CD14-positive monocyte (primary cell): ENCODE results near the gene SMIM35. TPM values are rescaled to one million over a fixed set of nuclear protein-coding genes. Genes with fewer than 3 reads are reported as not detected.

ENCODE experiments used
- DNase-seq, 3 donors: peaks; one replicate each; pipeline ENCODE4 v3.0.0-alpha.2; 2011 to 2022
- H2AFZ ChIP-seq: 2 replicates; pipeline ENCODE4 v1.6.0; 2012; ENCODE audit warnings: mild to moderate bottlenecking, low read depth, low read length, inconsistent platforms; ENCODE audit not compliant: insufficient read depth, poor library complexity, severe bottlenecking
- H3K27ac ChIP-seq, 2 donors: 1 replicate in 1 of 2; 2 replicates in 1 of 2; pipeline ENCODE4 v1.5.1; 2012 to 2013; ENCODE audit warnings: low read length in 2 of 2, control low read depth in 1 of 2, inconsistent platforms in 1 of 2, low read depth in 1 of 2, mild to moderate bottlenecking in 1 of 2
- H3K27me3 ChIP-seq, 2 donors: one replicate each; pipeline versions ENCODE4 v1.6.0 to v1.6.1; 2011 to 2013; ENCODE audit warnings: low read length in 2 of 2; ENCODE audit not compliant: control insufficient read depth in 2 of 2, insufficient read depth in 2 of 2
- H3K36me3 ChIP-seq, 2 donors: replicated peaks in 1 of 2; 1 replicate in 1 of 2; 2 replicates in 1 of 2; pipeline versions ENCODE4 v1.5.1 to v1.6.1; 2012 to 2013; ENCODE audit warnings: low read length in 2 of 2, control low read depth in 1 of 2, inconsistent platforms in 1 of 2, mild to moderate bottlenecking in 1 of 2; ENCODE audit not compliant: insufficient read depth in 2 of 2, control insufficient read depth in 1 of 2
- H3K4me1 ChIP-seq, 2 donors: 1 replicate in 1 of 2; 2 replicates in 1 of 2; pipeline versions ENCODE4 v1.5.1 to v1.6.1; 2012 to 2013; ENCODE audit warnings: low read length in 2 of 2, control low read depth in 1 of 2, inconsistent platforms in 1 of 2, mild to moderate bottlenecking in 1 of 2, moderate library complexity in 1 of 2; ENCODE audit not compliant: insufficient read depth in 2 of 2, control insufficient read depth in 1 of 2
- H3K4me2 ChIP-seq: replicated peaks from 2 replicates; pipeline ENCODE3; 2012; ENCODE audit warnings: low read length, moderate library complexity, mild to moderate bottlenecking; ENCODE audit not compliant: poor library complexity, severe bottlenecking; ENCODE audit errors: extremely low read depth
- H3K4me3 ChIP-seq, 3 experiments: fragments of 200-600 bp in 1 of 3; sonication (generic) in 1 of 3; replicated peaks in 1 of 3; 1 replicate in 2 of 3; 2 replicates in 1 of 3; pipeline ENCODE4 v1.5.1; 2011 to 2013; ENCODE audit warnings: low read length in 3 of 3, mild to moderate bottlenecking in 3 of 3, control low read depth in 2 of 3, low read depth in 2 of 3, inconsistent platforms in 1 of 3, moderate library complexity in 1 of 3
- H3K79me2 ChIP-seq: 2 replicates; pipeline ENCODE4 v1.6.0; 2012; ENCODE audit warnings: mild to moderate bottlenecking, control low read depth, inconsistent platforms, low read length, moderate library complexity; ENCODE audit not compliant: insufficient read depth
- H3K9ac ChIP-seq: 2 replicates; pipeline ENCODE4 v1.6.0; 2017; ENCODE audit warnings: low read length, mild to moderate bottlenecking; ENCODE audit not compliant: insufficient read depth, poor library complexity, severe bottlenecking
- H3K9me3 ChIP-seq, 2 donors: replicated peaks in 1 of 2; 1 replicate in 1 of 2; 2 replicates in 1 of 2; pipeline versions ENCODE4 v1.5.1 to v1.6.1; 2012 to 2013; ENCODE audit warnings: low read length in 2 of 2, control low read depth in 1 of 2; ENCODE audit not compliant: control insufficient read depth in 1 of 2, insufficient read depth in 1 of 2
- H4K20me1 ChIP-seq: 2 replicates; pipeline ENCODE4 v1.6.0; 2012; ENCODE audit warnings: mild to moderate bottlenecking, low read length, control low read depth, moderate library complexity; ENCODE audit not compliant: insufficient read depth
- H3K27ac Mint-ChIP-seq, 7 donors: one replicate each; pipeline ENCODE4 v1.8.0; 2020; ENCODE audit warnings: mild to moderate bottlenecking in 7 of 7, mixed read lengths in 7 of 7, moderate library complexity in 6 of 7, inconsistent platforms in 2 of 7
- H3K27me3 Mint-ChIP-seq, 3 donors: one replicate each; pipeline ENCODE4 v1.8.0; 2021 to 2022; ENCODE audit warnings: low read depth in 3 of 3, mild to moderate bottlenecking in 3 of 3, mixed read lengths in 3 of 3, moderate library complexity in 3 of 3, inconsistent platforms in 1 of 3
- H3K36me3 Mint-ChIP-seq, 2 donors: one replicate each; pipeline ENCODE4 v1.8.0; 2020; ENCODE audit warnings: mixed read lengths in 2 of 2, inconsistent platforms in 1 of 2, mild to moderate bottlenecking in 1 of 2
- H3K4me1 Mint-ChIP-seq: one replicate; pipeline ENCODE4 v1.8.0; 2020; ENCODE audit warnings: mild to moderate bottlenecking, mixed read lengths
- H3K4me3 Mint-ChIP-seq, 2 donors: one replicate each; pipeline ENCODE4 v1.8.0; 2020; ENCODE audit warnings: mild to moderate bottlenecking in 2 of 2, mixed read lengths in 2 of 2, moderate library complexity in 1 of 2
- H3K9me3 Mint-ChIP-seq, 7 donors: one replicate each; pipeline ENCODE4 v1.8.0; 2020 to 2022; ENCODE audit warnings: mixed read lengths in 7 of 7, mild to moderate bottlenecking in 6 of 7, moderate library complexity in 6 of 7, inconsistent platforms in 2 of 7
- CTCF ChIP-seq: fragments of 200-600 bp; IDR thresholded peaks from one replicate; pipeline ENCODE4 v1.8.0; 2022; ENCODE audit warnings: antibody characterized with exemption, mild to moderate bottlenecking
- WGBS: methylation state at CpG from one replicate; pipeline ENCODE4 v1.1.5; 2013; ENCODE audit warnings: missing lambda C conversion rate; ENCODE audit not compliant: insufficient coverage; 5-methylcytosine and 5-hydroxymethylcytosine counted together
- intact Hi-C, 2 donors: fragments of 100-400 bp; cut with micrococcal nuclease; formaldehyde crosslinking; loops; one replicate each; pipeline versions ENCODE4 v1.15.0 to v1.15.1; 2023
- polyA plus RNA-seq, 3 donors: library from polyadenylated mRNA; depleted of rRNA in 1 of 3; unstranded in 2 of 3; stranded (reverse) in 1 of 3; fragments of 300-500 nt in 2 of 3; fragments of >200 nt in 1 of 3; fragmentation: Illumina TruSeq in 2 of 3; gene quantifications; 1 replicate in 2 of 3; 2 replicates in 1 of 3; pipeline ENCODE4 v1.2.3, GENCODE V29; 2012 to 2021

The SMIM35 gene
- polyA plus RNA-seq, 3 donors, result 0.05 to 0.29 (median 0.11) TPM

GRCh38 chr11:118117790-118118601 lies 31.2 kb upstream of the SMIM35 start:
- intact Hi-C loops, result no loop called here
- Mint-ChIP-seq H3K27me3 (peaks cover 0 to 4% (median 3%) of the 10 kb centered on the region in 3 donors), H3K9me3 (no peaks in the 10 kb centered on the region), H3K4me1 (peaks cover 11% of the 10 kb centered on the region), H3K27ac (peak overlapping the region in 1 of 7 donors; percentile 64), H3K4me3 (no peak overlapping the region), H3K36me3 (no peaks in the 10 kb centered on the region)
- H2AFZ ChIP-seq, result no peak overlapping the region
- H3K79me2 ChIP-seq, result no peaks in the 10 kb centered on the region
- 55% methylated on average over 6 of the region's 9 CpGs for WGBS
- no peak overlapping the region for H3K9ac ChIP-seq
- H3K4me3 ChIP-seq, result no peak overlapping the region
- no peaks in the 10 kb centered on the region for H4K20me1 ChIP-seq
- no peak for TF ChIP-seq CTCF
- H3K36me3 ChIP-seq, result no peaks in the 10 kb centered on the region
- H3K27ac ChIP-seq, result no peak overlapping the region
- no peaks in the 10 kb centered on the region for H3K4me1 ChIP-seq
- no peaks in the 10 kb centered on the region for H3K9me3 ChIP-seq
- H3K27me3 ChIP-seq, result no peaks in the 10 kb centered on the region
- DNase-seq, result no peak
- no peak overlapping the region for H3K4me2 ChIP-seq

GRCh38 chr11:118115048-118115447 lies 28.3 kb upstream of the SMIM35 start:
- Histone ChIP-seq H3K27ac (no peak overlapping the region), H2AFZ (no peak overlapping the region), H3K36me3 (no peaks in the 10 kb centered on the region), H4K20me1 (no peaks in the 10 kb centered on the region), H3K4me2 (no peak overlapping the region), H3K4me1 (no peaks in the 10 kb centered on the region), H3K79me2 (no peaks in the 10 kb centered on the region), H3K9ac (no peak overlapping the region), H3K4me3 (no peak overlapping the region), H3K27me3 (no peaks in the 10 kb centered on the region), H3K9me3 (no peaks in the 10 kb centered on the region)
- Mint-ChIP-seq H3K36me3 (no peaks in the 10 kb centered on the region), H3K27ac (peak overlapping the region in 1 of 7 donors; percentile 21), H3K4me3 (no peak overlapping the region), H3K4me1 (peaks cover 13% of the 10 kb centered on the region), H3K27me3 (peaks cover 0 to 5% (median 4%) of the 10 kb centered on the region in 3 donors), H3K9me3 (no peaks in the 10 kb centered on the region)
- no peak for DNase-seq
- WGBS, result 93% methylated on average over 7 of the region's 7 CpGs
- intact Hi-C loops, result no loop called here
- no peak for TF ChIP-seq CTCF
